Loucy (cell line): ENCODE measurements around the gene TLCD2.
"Not testable (repeated sequence)": the region's sequence is repeated elsewhere in the genome, so short reads cannot be mapped to it uniquely, and the experiment has no call there.

Source experiments
- H2AFZ ChIP-seq: fragments of 200-600 bp; sonication (generic); 2 replicates; pipeline ENCODE4 v1.6.0; 2016; ENCODE audit warnings: antibody characterized with exemption, mild to moderate bottlenecking, low read length, moderate library complexity
- H3F3A ChIP-seq: fragments of 200-600 bp; 2 replicates; pipeline ENCODE4 v1.6.0; 2016; ENCODE audit warnings: antibody characterized with exemption, low read depth, mild to moderate bottlenecking
- H3K27me3 ChIP-seq: fragments of 200-600 bp; sonication (generic); 2 replicates; pipeline ENCODE4 v1.6.1; 2014; ENCODE audit warnings: low read length, mild to moderate bottlenecking; ENCODE audit not compliant: insufficient read depth, poor library complexity, severe bottlenecking
- H3K36me3 ChIP-seq: fragments of 200-600 bp; sonication (generic); 2 replicates; pipeline ENCODE4 v1.6.1; 2016; ENCODE audit warnings: low read length; ENCODE audit not compliant: insufficient read depth
- H3K4me1 ChIP-seq: fragments of 200-600 bp; sonication (generic); 2 replicates; pipeline ENCODE4 v1.5.1; 2014; ENCODE audit warnings: low read length, mild to moderate bottlenecking; ENCODE audit not compliant: insufficient read depth, poor library complexity, severe bottlenecking
- H3K4me2 ChIP-seq: fragments of 200-600 bp; sonication (generic); 2 replicates; pipeline ENCODE4 v1.6.0; 2014; ENCODE audit warnings: antibody characterized with exemption, low read length, low read depth, mild to moderate bottlenecking; ENCODE audit not compliant: poor library complexity, severe bottlenecking
- H3K4me3 ChIP-seq: fragments of 200-600 bp; sonication (generic); 2 replicates; pipeline ENCODE4 v1.5.1; 2014; ENCODE audit warnings: low read length, mild to moderate bottlenecking, mixed read lengths; ENCODE audit not compliant: poor library complexity, severe bottlenecking
- H3K79me2 ChIP-seq: fragments of 200-600 bp; sonication (generic); 2 replicates; pipeline ENCODE4 v1.6.1; 2014; ENCODE audit warnings: low read length; ENCODE audit not compliant: insufficient read depth
- H3K9ac ChIP-seq: fragments of 200-600 bp; sonication (generic); 2 replicates; pipeline ENCODE4 v1.6.0; 2014; ENCODE audit warnings: mild to moderate bottlenecking, low read depth, low read length, moderate library complexity; ENCODE audit not compliant: poor library complexity, severe bottlenecking
- H3K9me2 ChIP-seq: fragments of 200-600 bp; sonication (generic); replicated peaks from 2 replicates; pipeline ENCODE4 v1.6.1; 2016; ENCODE audit warnings: low read depth, low read length, mixed read lengths
- H3K9me3 ChIP-seq: fragments of 200-600 bp; sonication (generic); 2 replicates; pipeline ENCODE4 v1.6.1; 2014; ENCODE audit warnings: mild to moderate bottlenecking, antibody characterized with exemption, low read length, low read depth; ENCODE audit not compliant: insufficient read depth
- H4K20me1 ChIP-seq: fragments of 200-600 bp; sonication (generic); 2 replicates; pipeline ENCODE4 v1.6.0; 2014; ENCODE audit warnings: antibody characterized with exemption, low read length, mild to moderate bottlenecking; ENCODE audit not compliant: insufficient read depth, poor library complexity, severe bottlenecking
- CTCF ChIP-seq: fragments of 200-600 bp; sonication (generic); conservative IDR thresholded peaks from 2 replicates; pipeline ENCODE4 v1.5.1; 2014; ENCODE audit warnings: mild to moderate bottlenecking, antibody characterized with exemption, low read length
- EZH2phosphoT487 ChIP-seq: fragments of 200-600 bp; IDR thresholded peaks from 2 replicates; pipeline ENCODE4 v1.6.1; 2018; ENCODE audit warnings: antibody characterized with exemption, mild to moderate bottlenecking, moderate library complexity, borderline replicate concordance

The TLCD2 gene

GRCh38 chr17:1724351-1724868 is 14.2 kb upstream of the TLCD2 start, which contains the start of gene WDR81:
Gene WDR81, plus strand, starts transcription at chr17:1724704. Its CDS starts 256 bp downstream, at chr17:1724960.
- Histone ChIP-seq H3K4me3 (peak within 1 kb of the TSS; percentile 77), H3K4me2 (peak within 1 kb of the TSS; percentile 85), H3K9ac (peak within 1 kb of the TSS; percentile 74), H2AFZ (peak within 1 kb of the TSS; percentile 75), H3K79me2 (peaks cover 9% of the 10 kb centered on the region; the same call in 1 of the 2 replicates), H3K9me2 (no peaks in the 10 kb centered on the region), H3F3A (no peaks in the 10 kb centered on the region), H3K4me1 (peaks cover 32% of the 10 kb centered on the region), H3K27me3 (no peaks in the 10 kb centered on the region), H4K20me1 (no peaks in the 10 kb centered on the region), H3K36me3 (no peaks in the 10 kb centered on the region), H3K9me3 (no peaks in the 10 kb centered on the region)
- no peak for TF ChIP-seq EZH2phosphoT487
- TF ChIP-seq CTCF: no peak

GRCh38 chr17:1722022-1722421 is 11.8 kb upstream of the TLCD2 start:
- Histone ChIP-seq H3K4me2 (peak overlapping the region; percentile 79), H3K79me2 (peaks cover 13% of the 10 kb centered on the region; the same call in 1 of the 2 replicates), H3K4me1 (peaks cover 35% of the 10 kb centered on the region)
- H3K9me3 ChIP-seq, H3F3A ChIP-seq, H2AFZ ChIP-seq, H3K9me2 ChIP-seq, H3K9ac ChIP-seq, H3K27me3 ChIP-seq, H3K36me3 ChIP-seq, H4K20me1 ChIP-seq, H3K4me3 ChIP-seq: not testable (repeated sequence)

- Histone ChIP-seq H3K4me2 (no peak overlapping the region), H3K4me1 (peaks cover 38% of the 10 kb centered on the region), H3K27me3 (no peaks in the 10 kb centered on the region), H2AFZ (no peak overlapping the region), H3K36me3 (no peaks in the 10 kb centered on the region), H3K9ac (no peak overlapping the region), H3K9me3 (no peaks in the 10 kb centered on the region), H3K4me3 (no peak overlapping the region), H4K20me1 (no peaks in the 10 kb centered on the region), H3F3A (no peaks in the 10 kb centered on the region), H3K79me2 (peaks cover 13% of the 10 kb centered on the region; the same call in 1 of the 2 replicates), H3K9me2 (no peaks in the 10 kb centered on the region)
- TF ChIP-seq EZH2phosphoT487: no peak
- peak; percentile 99 for TF ChIP-seq CTCF
Measured at GRCh38 chr17:1720856-1721386, 10.7 kb upstream of the TLCD2 start.
